UCSD-AML1 (cell line): ENCODE data around the gene CROCC2.

ENCODE experiments used
- DNase-seq: peaks from one replicate; lab custom pipeline; 2025; ENCODE audit not compliant: unreplicated experiment; lab: John Stamatoyannopoulos, UW

Gene CROCC2

DNA sequence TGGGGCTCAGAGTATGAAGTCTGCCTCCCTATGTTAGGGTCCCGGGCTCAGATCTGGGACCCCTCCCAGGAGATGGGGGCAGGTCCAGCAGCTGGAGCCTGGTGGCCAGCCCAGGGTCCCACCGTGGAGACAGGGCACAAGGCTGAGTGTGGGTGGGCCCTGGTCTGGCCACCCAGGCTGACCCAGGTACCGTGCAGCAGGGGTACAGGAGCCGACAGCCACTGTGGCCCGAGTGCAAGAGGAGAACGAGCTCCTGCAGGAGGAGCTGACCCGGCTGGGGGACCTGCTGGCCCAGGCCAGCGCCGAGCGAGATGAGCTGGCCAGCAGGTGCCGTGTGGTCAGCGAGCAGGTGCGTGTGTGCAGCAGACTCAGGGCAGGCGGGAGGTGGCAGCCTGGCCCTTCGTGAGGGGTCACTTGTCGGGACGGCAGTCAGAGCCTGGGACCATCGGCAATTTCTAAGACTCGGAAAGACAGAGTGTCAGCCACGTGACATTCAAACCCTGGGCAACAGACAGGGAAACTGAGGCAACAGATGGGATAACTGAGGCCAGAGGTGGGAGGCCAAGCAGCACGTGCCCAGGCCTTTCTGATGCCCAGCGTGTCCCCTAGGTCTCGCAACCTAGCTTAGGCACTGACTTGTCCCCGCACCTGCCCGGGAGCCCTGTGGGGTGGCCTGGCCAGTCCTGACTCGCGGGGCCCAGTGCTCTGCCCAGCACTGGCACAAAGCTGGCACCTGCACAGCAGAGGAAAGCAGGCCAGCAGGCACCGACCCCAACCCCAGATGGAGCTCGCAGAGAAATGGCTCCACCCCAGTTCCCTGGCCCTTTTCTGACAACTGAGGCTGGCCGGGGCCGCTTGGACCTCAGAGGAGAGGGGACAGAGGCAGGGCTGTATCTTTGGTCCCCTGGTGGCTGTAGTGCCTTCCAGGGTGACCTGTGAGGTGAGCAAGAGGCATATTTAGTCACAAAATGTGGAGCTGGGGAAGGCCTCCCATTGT lies 13.9 kb downstream of the CROCC2 start:
- DNase-seq = no peak

- no peak for DNase-seq
Observed at GRCh38 chr2:240920783-240921231, 14.7 kb downstream of the CROCC2 start.

- no peak for DNase-seq
Observed at GRCh38 chr2:240921311-240921994, 15.3 kb downstream of the CROCC2 start.

GRCh38 chr2:240921995-240922244 lies 15.8 kb downstream of the CROCC2 start:
- no peak for DNase-seq

DNA sequence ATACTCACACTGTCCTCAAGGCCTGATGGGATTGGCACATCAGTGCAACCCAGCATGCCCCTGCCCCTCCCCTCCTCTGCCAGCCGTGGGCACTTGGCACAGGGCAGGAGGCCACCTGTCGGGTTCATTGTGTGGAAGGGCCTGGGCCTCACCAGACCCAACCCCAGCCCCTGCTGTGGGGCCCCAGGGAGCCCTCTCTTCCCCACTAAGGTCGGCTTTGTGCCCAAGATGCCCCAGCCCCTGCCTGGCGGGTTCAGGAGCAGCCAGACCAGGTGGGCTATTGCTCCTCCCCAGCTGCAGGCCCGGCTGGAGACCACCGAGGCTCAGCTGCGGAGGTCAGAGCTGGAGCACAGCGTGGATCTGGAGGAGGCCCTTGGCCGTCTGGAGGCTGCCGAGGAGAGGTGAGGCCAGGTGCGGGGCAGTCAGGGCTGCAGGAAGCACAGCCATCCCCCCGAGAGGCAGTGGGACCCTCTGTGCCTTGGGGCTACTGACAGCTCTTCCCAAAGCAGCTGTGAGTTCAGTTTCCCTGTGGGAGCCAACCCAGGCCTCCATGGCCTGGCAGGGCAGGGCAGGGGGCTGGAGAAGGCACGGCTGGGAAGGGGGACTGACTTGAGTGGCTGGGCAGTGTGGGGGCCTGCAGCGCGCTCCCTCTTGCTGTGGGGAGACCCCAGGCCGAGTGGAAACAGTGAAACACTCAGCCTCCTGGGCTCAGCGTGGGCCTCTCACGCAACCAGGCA lies 16.3 kb downstream of the CROCC2 start:
- no peak for DNase-seq

- no peak for DNase-seq
Observed at GRCh38 chr2:240922982-240923537, 16.9 kb downstream of the CROCC2 start.

DNA sequence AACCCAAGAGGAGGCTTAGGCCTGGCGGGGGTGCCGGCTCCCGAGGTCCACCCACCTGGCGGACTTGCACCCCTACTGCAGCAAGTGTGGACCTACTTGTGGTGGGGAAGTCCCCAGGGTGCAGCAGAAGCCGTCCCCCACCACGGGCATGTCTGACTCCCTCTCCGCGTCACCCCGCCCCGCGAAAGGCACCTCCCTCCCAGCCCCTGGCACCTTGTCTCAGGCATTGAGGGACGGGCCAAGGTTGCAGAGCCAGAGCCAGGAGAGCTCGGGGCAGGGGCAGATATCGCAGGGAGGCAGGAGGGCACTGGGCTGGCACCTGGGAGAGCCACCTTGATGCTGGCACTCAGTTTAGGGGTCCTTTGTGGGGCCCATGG lies 19.0 kb downstream of the CROCC2 start:
- DNase-seq = no peak

DNA sequence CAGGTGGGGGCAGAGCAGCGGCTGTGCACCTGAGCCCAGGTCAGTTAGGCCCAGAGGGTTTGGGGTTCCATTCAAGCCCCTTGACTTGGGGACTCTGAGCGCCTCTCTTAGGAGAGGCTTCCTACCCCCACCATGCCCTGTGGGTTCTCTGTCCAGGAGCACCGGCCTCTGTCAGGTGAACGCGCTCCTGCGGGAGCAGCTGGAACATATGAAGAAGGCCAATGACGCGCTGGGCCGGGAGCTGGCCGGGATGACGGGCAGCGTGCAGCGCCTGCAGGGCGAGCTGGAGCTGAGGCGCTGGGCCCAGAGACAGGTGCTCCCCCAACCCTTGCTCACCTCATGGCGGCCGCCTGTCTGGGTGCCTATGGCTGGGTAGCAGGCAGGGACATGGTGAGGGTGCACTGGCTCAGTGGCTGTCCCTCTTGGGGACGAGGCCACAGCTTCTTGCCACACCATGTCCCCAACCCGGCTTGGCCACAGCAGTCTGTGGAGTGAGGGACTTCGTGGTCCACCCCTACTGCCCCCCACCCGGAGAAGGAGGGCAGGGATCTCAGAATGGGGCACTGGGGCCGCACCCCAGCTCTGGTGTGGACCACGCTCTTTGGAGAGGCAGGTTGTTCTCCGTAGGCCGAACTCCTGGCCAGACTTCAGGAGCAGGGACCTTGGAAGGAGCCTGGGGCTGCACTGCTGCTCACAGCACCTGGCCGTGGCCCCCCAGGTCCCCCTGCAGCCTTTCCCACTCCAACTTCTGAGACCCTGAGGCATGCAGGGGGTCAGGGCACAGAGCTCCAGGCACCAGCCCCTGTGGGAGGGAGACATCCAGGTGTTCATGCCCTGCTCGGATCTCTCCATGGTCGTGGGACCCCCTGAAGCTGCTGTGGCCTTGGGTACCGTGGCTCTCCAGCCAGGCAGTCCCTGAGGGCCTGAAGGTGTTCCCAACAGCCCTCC lies 19.7 kb downstream of the CROCC2 start:
- DNase-seq = no peak

GRCh38 chr2:240926516-240927389 lies 20.6 kb downstream of the CROCC2 start:
- DNase-seq = no peak

DNA sequence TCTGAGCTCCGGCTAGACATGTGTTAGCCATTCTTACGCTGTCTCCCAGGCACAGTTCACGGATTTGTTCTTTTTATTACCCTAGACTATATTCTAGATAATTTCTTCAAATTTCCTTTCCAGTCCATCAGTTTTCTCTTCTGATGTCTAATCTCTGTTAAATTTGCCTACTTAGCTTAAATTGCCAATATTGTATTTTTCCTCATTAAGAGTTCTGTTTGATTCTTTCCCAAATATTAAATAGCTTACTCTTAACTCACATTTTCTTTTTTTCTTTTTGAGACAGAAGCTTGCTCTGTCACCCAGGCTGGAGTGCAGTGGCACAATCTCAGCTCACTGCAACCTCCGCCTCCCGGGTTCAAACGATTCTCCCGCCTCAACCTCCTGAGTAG lies 21.2 kb downstream of the CROCC2 start:
- DNase-seq = no peak

GRCh38 chr2:240928476-240929363 lies 22.6 kb downstream of the CROCC2 start:
- no peak for DNase-seq

DNA sequence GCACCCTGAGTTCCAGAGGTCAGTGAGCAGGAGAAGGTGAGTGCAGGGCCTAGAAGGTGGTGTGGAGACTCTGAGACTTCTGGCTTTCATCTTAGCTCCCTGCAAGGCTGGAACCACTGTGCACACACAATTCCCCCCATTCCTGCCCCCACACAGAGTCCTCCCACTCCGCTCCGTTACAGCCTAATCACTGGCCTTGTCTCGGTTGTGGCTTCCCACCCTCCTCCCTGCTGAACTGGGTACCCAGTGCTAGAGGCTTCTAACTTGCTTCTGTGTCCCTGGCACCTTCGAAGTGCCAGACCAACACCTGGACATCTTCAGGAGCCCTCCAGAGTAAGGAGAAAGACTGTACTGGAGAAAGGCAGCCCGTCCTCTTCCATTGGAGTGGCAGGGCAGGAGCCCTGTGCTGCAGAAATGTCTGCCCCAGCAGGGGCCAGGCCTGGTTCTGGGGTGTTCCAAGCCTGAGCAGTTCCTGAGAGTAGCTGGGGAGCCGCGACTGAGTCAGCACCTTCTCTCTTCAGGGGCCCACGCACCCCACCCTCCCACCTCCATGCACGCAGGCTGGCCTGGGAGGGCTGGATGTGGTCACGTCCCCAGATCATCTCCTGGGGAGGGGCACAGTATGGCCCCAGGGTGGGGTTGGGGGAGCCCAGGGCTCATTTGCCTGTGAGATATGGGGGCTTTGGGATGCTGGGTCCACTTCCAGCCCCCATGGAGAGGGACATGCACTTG lies 23.4 kb downstream of the CROCC2 start:
- DNase-seq = no peak

- no peak for DNase-seq
Observed at GRCh38 chr2:240930096-240930630, 24.0 kb downstream of the CROCC2 start.

- no peak for DNase-seq
Observed at GRCh38 chr2:240930631-240931318, 24.6 kb downstream of the CROCC2 start.

DNA sequence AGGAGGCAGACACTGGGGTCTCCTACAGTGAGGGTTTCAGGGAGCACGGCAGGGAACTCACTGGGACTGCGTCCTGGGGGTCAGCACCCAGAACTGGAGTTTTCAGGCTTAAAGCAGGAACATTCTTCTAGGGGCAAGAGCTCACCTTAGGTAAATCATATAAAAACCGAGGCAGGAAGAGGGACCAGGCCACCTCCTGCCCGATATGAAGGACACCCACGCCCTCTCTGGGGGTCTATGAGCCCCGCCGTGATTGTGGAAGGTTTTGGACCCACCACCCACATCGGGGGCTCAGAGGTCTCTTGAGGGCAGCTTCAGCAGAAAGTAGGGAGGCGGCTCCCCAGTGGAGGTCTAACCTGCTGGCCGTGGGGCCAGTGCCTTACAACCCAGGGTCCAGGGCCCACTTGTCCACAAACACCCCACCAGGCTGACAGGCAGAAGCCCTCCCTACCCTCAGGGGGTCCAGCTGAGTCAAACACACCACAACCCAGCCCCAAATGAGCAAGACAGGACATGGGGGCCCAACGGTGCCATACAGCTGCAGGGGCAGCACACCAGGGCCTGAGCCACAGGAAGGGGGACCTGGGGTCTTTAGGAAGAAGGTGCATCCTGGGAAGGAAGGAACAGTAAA lies 25.3 kb downstream of the CROCC2 start:
- DNase-seq = no peak

- no peak for DNase-seq
Observed at GRCh38 chr2:240932001-240932723, 26.0 kb downstream of the CROCC2 start.
